Lung (tissue), 12 donors: ENCODE data around the gene RNF10. TPM values are rescaled to one million over a fixed set of nuclear protein-coding genes. Genes with fewer than 3 reads are reported as not detected.
"Not testable (repeated sequence)": the region's sequence is repeated elsewhere in the genome, so short reads cannot be mapped to it uniquely, and the experiment has no call there.

Experiments
- ATAC-seq: fragments of 200-7000 bp; cut with Tn5 transposase; one replicate; pipeline ENCODE4 v1.9.1; 2020; ENCODE audit warnings: moderate number of reproducible peaks; ENCODE audit not compliant: insufficient read depth, low FRiP score
- DNase-seq, 3 donors: peaks; one replicate each; pipeline ENCODE4 v3.0.0-alpha.2; 2013 to 2017
- H3K27ac ChIP-seq, 2 donors: one replicate each; pipeline ENCODE4 v1.5.1; 2013; ENCODE audit warnings: mild to moderate bottlenecking in 2 of 2, moderate library complexity in 2 of 2, control low read depth in 1 of 2, inconsistent platforms in 1 of 2, low read depth in 1 of 2, low read length in 1 of 2
- H3K27me3 ChIP-seq, 3 donors: one replicate each; pipeline ENCODE4 v1.5.1; 2013; ENCODE audit warnings: low read length in 2 of 3; ENCODE audit not compliant: control insufficient read depth in 3 of 3, insufficient read depth in 3 of 3
- H3K36me3 ChIP-seq, 4 donors: one replicate each; pipeline ENCODE4 v1.5.1; 2013; ENCODE audit warnings: low read length in 4 of 4, mild to moderate bottlenecking in 1 of 4, moderate library complexity in 1 of 4; ENCODE audit not compliant: control insufficient read depth in 4 of 4, insufficient read depth in 4 of 4
- H3K4me1 ChIP-seq, 5 donors: one replicate each; pipeline ENCODE4 v1.5.1; 2013; ENCODE audit warnings: low read length in 5 of 5, mild to moderate bottlenecking in 2 of 5, moderate library complexity in 1 of 5; ENCODE audit not compliant: control insufficient read depth in 5 of 5, insufficient read depth in 5 of 5
- H3K4me3 ChIP-seq: one replicate; pipeline ENCODE4 v1.5.1; 2013; ENCODE audit warnings: mild to moderate bottlenecking, control low read depth, moderate library complexity
- H3K9ac ChIP-seq, 2 donors: one replicate each; pipeline ENCODE4 v1.5.1; 2013; ENCODE audit warnings: low read length in 2 of 2, control low read depth in 1 of 2; ENCODE audit not compliant: insufficient read depth in 1 of 2
- H3K9me3 ChIP-seq, 4 donors: one replicate each; pipeline ENCODE4 v1.5.1; 2013; ENCODE audit warnings: low read length in 3 of 4, mild to moderate bottlenecking in 1 of 4, moderate library complexity in 1 of 4; ENCODE audit not compliant: control insufficient read depth in 4 of 4, insufficient read depth in 3 of 4
- WGBS, 2 donors: extraction: QIAGEN DNeasy Blood & Tissue Kit; methylation state at CpG; one replicate each; pipeline ENCODE4 v1.1.7; 2013; 5-methylcytosine and 5-hydroxymethylcytosine counted together
- polyA plus RNA-seq, 2 donors: library from polyadenylated mRNA; stranded (reverse); fragments of 200-250 nt; gene quantifications; one replicate each; pipeline ENCODE4 v1.2.1, GENCODE V29; 2013
- total RNA-seq, 2 donors: library from RNA; depleted of rRNA in 1 of 2; stranded (reverse); fragments of >200 nt in 1 of 2; gene quantifications; one replicate each; pipeline ENCODE4 v1.2.1, GENCODE V29; 2014 to 2021
- TF ChIP-seq, protein P1 (sequence below): IDR thresholded peaks from 2 replicates; pipeline ENCODE4 v1.5.1; 2012; ENCODE audit warnings: mild to moderate bottlenecking; ENCODE audit errors: control extremely low read depth, extremely low read depth
- donor health status: control.
- donor health status: control.
- donor health status: Bipolar disorder and iron deficiency.
- donor health status: healthy.
- donor health status: DM: yes; HTN: yes; CAD: no.

RNF10 gene
- total and polyA plus RNA-seq, 4 donors = 112 to 207 (median 175) TPM

DNA sequence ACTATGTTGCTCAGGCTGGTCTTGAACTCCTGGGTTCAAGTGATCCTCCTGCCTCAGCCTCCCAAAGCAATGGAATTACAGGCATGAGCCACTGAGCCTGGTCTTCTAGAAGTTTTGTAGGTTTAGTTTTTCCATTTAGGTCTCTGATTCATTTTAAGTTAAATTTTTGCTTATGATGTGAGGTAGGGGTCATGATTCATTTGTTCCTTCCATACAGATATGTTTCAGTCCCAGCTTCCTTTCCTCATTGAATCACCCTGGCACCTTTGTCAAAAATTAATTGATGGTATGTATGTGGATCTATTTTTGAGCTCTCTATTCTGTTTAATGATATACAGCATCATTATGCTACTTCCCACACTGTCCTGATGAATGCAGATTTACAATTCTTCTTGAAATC is 80.7 kb downstream of the RNF10 start:
- ATAC-seq = no peak

DNA sequence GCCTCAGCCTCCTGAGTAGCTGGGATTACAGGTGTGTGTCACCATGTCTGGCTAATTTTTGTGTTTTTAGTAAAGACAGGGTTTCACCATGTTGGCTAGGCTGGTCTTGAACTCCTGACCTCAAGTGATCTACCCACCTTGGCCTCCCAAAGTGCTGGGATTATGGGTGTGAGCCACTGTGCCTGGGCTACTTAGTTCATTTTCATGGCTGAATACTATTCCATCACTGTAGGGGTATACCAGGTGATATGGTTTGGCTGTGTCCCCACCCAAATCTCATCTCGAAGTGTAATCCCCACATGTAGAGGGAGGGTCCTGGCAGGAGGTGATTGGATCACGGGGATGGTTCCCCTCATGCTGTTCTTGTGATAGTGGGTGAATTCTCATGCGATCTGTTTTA is 83.0 kb downstream of the RNF10 start:
- H3K9me3 ChIP-seq, ATAC-seq, H3K36me3 ChIP-seq, H3K27me3 ChIP-seq, H3K4me3 ChIP-seq, H3K27ac ChIP-seq, H3K4me1 ChIP-seq, DNase-seq, H3K9ac ChIP-seq: not testable (repeated sequence)
- 91 to 92% methylated on average over 3 of the region's 3 CpGs for WGBS, 2 donors

More for the DNA sequence above, 80.7 kb downstream of the RNF10 start:
- no peak overlapping the region for H3K4me3 ChIP-seq
- no peak for DNase-seq
- TF ChIP-seq, protein P1, sequence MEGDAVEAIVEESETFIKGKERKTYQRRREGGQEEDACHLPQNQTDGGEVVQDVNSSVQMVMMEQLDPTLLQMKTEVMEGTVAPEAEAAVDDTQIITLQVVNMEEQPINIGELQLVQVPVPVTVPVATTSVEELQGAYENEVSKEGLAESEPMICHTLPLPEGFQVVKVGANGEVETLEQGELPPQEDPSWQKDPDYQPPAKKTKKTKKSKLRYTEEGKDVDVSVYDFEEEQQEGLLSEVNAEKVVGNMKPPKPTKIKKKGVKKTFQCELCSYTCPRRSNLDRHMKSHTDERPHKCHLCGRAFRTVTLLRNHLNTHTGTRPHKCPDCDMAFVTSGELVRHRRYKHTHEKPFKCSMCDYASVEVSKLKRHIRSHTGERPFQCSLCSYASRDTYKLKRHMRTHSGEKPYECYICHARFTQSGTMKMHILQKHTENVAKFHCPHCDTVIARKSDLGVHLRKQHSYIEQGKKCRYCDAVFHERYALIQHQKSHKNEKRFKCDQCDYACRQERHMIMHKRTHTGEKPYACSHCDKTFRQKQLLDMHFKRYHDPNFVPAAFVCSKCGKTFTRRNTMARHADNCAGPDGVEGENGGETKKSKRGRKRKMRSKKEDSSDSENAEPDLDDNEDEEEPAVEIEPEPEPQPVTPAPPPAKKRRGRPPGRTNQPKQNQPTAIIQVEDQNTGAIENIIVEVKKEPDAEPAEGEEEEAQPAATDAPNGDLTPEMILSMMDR = no peak
- no peaks in the 10 kb centered on the region for H3K9me3 ChIP-seq
- H3K9ac ChIP-seq = no peak overlapping the region
- peaks cover 0 to 8% (median 3%) of the 10 kb centered on the region in 3 donors for H3K27me3 ChIP-seq
- no peaks in the 10 kb centered on the region for H3K36me3 ChIP-seq
- no peaks in the 10 kb centered on the region for H3K4me1 ChIP-seq
- H3K27ac ChIP-seq = no peak overlapping the region

DNA sequence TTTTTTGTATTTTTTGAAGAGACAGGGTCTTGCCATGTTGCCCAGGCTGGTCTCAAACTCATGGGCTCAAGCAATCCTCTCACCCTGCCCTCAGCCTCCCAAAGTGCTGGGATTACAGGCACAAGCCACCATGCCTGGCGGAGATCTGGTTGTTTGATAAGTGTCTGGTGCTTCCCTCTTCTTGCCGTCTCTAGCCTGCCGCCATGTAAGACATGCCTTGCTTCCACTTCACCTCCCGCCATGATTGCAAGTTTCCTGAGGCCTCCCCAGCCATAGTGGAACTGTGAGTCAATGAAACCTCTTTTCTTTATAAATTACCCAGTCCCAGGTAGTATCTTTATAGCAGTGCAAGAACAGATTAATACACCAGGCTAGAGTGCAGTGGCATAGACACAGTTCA is 83.6 kb downstream of the RNF10 start:
- H3K4me3 ChIP-seq, DNase-seq: not testable (repeated sequence)
- WGBS, 2 donors = 92 to 93% methylated on average over 4 of the region's 4 CpGs

DNA sequence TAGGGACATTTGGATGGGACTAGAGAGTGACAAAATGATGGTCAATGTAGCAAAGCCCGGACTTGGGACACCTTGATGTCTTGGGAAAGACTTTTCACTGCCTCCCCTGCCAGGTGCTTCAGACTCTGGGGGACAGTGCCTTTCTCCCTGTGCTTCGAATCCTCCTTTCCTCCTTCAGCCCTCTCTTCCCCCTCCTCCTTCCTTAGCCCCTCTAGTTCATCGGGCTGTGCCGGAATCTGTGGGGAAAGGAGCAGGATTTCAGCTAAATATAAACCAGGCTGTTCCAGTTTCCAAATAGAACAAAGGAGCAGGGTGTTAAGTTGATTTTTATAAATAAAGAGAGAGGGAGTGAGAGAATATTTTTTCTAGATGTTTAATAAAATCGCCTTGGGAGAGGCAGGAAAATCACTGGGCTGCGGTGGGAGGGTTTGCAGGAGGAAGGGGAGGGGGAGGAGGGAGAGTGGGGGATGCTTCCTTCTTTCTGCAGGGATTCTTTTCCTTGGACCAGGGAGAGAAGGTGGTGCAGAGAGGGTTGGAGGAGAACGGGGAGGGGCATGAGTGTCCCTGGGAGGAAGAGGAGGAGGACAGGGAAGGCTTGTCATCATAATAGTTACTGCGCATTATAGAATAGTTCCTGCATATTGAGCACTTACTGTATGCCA is 84.9 kb downstream of the RNF10 start:
- Histone ChIP-seq H3K4me1 (no peaks in the 10 kb centered on the region), H3K4me3 (no peak overlapping the region), H3K27me3 (peaks cover 0 to 8% (median 3%) of the 10 kb centered on the region in 3 donors), H3K9me3 (no peaks in the 10 kb centered on the region), H3K36me3 (no peaks in the 10 kb centered on the region), H3K27ac (no peak overlapping the region), H3K9ac (no peak overlapping the region)
- TF ChIP-seq, protein P1 = no peak
- 29 to 38% methylated on average over 8 of the region's 8 CpGs for WGBS, 2 donors
- DNase-seq = peak in 1 of 3 donors; percentile 4
- ATAC-seq = no peak

More for the DNA sequence above, 83.6 kb downstream of the RNF10 start:
- not testable (repeated sequence) for H3K27me3 ChIP-seq, H3K4me1 ChIP-seq, H3K9me3 ChIP-seq, H3K9ac ChIP-seq, ATAC-seq, H3K27ac ChIP-seq, H3K36me3 ChIP-seq
